MCF 10A (cell line): ENCODE data around the gene ARL3. TPM values are rescaled to one million over a fixed set of nuclear protein-coding genes. Genes with fewer than 3 reads are reported as not detected.

Source experiments
- BruUV-seq: library from RNA; stranded (reverse); fragments of 400-500 nt; replicated peaks from 2 replicates; lab custom pipeline; 2021; lab: Mats Ljungman, UMichigan
- CTCF ChIA-PET: fragments of 300-600 bp; sonication (Branson Sonifier 250); formaldehyde crosslinking; extraction: SDS; loops from one replicate; lab custom pipeline; 2021; ENCODE audit warnings: antibody characterized with exemption, inconsistent platforms; lab: Yijun Ruan, JAX
- POLR2A ChIA-PET: fragments of 300-600, 350-650 bp; sonication (Branson Sonifier 250); formaldehyde crosslinking; extraction: SDS; loops from one replicate; lab custom pipeline; 2020; ENCODE audit warnings: antibody characterized with exemption, inconsistent platforms; lab: Yijun Ruan, JAX
- DNase-seq: peaks from one replicate; pipeline ENCODE4 v3.0.0-alpha.2; 2018; ENCODE audit not compliant: unreplicated experiment
- H3K27ac Mint-ChIP-seq: one replicate; pipeline ENCODE4 v1.8.0; 2022; ENCODE audit warnings: mild to moderate bottlenecking, low read depth, mixed read lengths; ENCODE audit not compliant: unreplicated experiment
- H3K27me3 Mint-ChIP-seq: one replicate; pipeline ENCODE4 v1.8.0; 2022; ENCODE audit warnings: mixed read lengths; ENCODE audit not compliant: insufficient read depth, unreplicated experiment
- H3K36me3 Mint-ChIP-seq: one replicate; pipeline ENCODE4 v1.8.0; 2022; ENCODE audit warnings: mild to moderate bottlenecking, moderate library complexity, mixed read lengths; ENCODE audit not compliant: insufficient read depth, unreplicated experiment
- H3K4me1 Mint-ChIP-seq: one replicate; pipeline ENCODE4 v1.8.0; 2022; ENCODE audit warnings: mixed read lengths; ENCODE audit not compliant: insufficient read depth, unreplicated experiment
- H3K4me3 Mint-ChIP-seq: one replicate; pipeline ENCODE4 v1.8.0; 2022; ENCODE audit warnings: mild to moderate bottlenecking, moderate library complexity, mixed read lengths; ENCODE audit not compliant: unreplicated experiment
- H3K9me3 Mint-ChIP-seq: one replicate; pipeline ENCODE4 v1.8.0; 2022; ENCODE audit warnings: mixed read lengths; ENCODE audit not compliant: unreplicated experiment
- CTCF ChIP-seq: fragments of 200-600 bp; IDR thresholded peaks from one replicate; pipeline ENCODE4 v1.8.0; 2022; ENCODE audit warnings: antibody characterized with exemption, mild to moderate bottlenecking; ENCODE audit not compliant: unreplicated experiment
- intact Hi-C: fragments of 100-400 bp; cut with micrococcal nuclease; formaldehyde crosslinking; loops from 2 replicates; pipeline ENCODE4 v1.14.1; 2022
- total RNA-seq: library from RNA; stranded (reverse); gene quantifications from 2 replicates; pipeline ENCODE4 v1.2.3, GENCODE V29; 2022

The ARL3 gene
- total RNA-seq, 1 experiment from 2014 or later, result 6.8 TPM

GRCh38 chr10:102752266-102752930 is 38.2 kb upstream of the ARL3 start:
- H3K9me3 Mint-ChIP-seq, result no peaks in the 10 kb centered on the region
- H3K36me3 Mint-ChIP-seq, result peaks cover 23% of the 10 kb centered on the region
- ChIA-PET POLR2A (interaction anchor here (1.0 to 5.7 kb wide), 9 partner anchors 8 to 108 kb away, joined by 3 to 120 read pairs (median 7); partner anchors contain the start of genes TRIM8 and WBP1L), CTCF (interaction anchor here (0.6 to 5.0 kb wide), 28 partner anchors 9 to 582 kb away, joined by 3 to 71 read pairs (median 6); partner anchors contain the start of genes CYP17A1 and WBP1L)
- TF ChIP-seq CTCF, result no peak
- H3K4me3 Mint-ChIP-seq, result peak overlapping the region; percentile 27
- no peak for DNase-seq
- H3K4me1 Mint-ChIP-seq, result peaks cover 28% of the 10 kb centered on the region
- intact Hi-C loops, result loop anchor here (2.0 to 5.0 kb wide), 2 partner anchors 30 to 85 kb away; partner anchors contain the start of gene CYP17A1
- H3K27ac Mint-ChIP-seq, result peak overlapping the region; percentile 88
- no peaks in the 10 kb centered on the region for H3K27me3 Mint-ChIP-seq
- BruUV-seq, result no TSS peak

GRCh38 chr10:102745157-102745556 is 31.0 kb upstream of the ARL3 start:
- H3K9me3 Mint-ChIP-seq, result no peaks in the 10 kb centered on the region
- H3K27ac Mint-ChIP-seq, result no peak overlapping the region
- POLR2A ChIA-PET, result interaction anchor here (0.9 to 4.4 kb wide), 15 partner anchors 9 to 243 kb away, joined by 3 to 41 read pairs (median 14); partner anchors contain the start of genes ACTR1A, ARL3 and SFXN2
- peaks cover 31% of the 10 kb centered on the region for H3K36me3 Mint-ChIP-seq
- intact Hi-C loops, result no loop called here
- no TSS peak for BruUV-seq
- peak overlapping the region; percentile 91 for H3K4me3 Mint-ChIP-seq
- DNase-seq, result no peak
- peaks cover 24% of the 10 kb centered on the region for H3K4me1 Mint-ChIP-seq
- CTCF ChIA-PET, result interaction anchor here (0.6 to 0.8 kb wide), 2 partner anchors 31 to 1694 kb away, joined by 3 to 4 read pairs; no protein-coding TSS in a partner anchor
- TF ChIP-seq CTCF, result no peak
- no peaks in the 10 kb centered on the region for H3K27me3 Mint-ChIP-seq

- ChIA-PET POLR2A (interaction anchor here (0.7 to 4.4 kb wide), 19 partner anchors 9 to 312 kb away, joined by 3 to 41 read pairs (median 12); partner anchors contain the start of genes ACTR1A, ARL3, CNNM2 and CUEDC2), CTCF (interaction anchor here (0.6 to 2.2 kb wide), 4 partner anchors 9 to 1694 kb away, joined by 3 to 15 read pairs (median 4); no protein-coding TSS in a partner anchor)
- no peak for TF ChIP-seq CTCF
- Mint-ChIP-seq H3K27me3 (no peaks in the 10 kb centered on the region), H3K9me3 (no peaks in the 10 kb centered on the region), H3K27ac (peak overlapping the region; percentile 97), H3K4me3 (peak overlapping the region; percentile 91), H3K36me3 (peaks cover 31% of the 10 kb centered on the region), H3K4me1 (peaks cover 24% of the 10 kb centered on the region)
- intact Hi-C loops, result loop anchor here (5.0 kb wide), 1 partner anchor 38 kb away; no protein-coding TSS in a partner anchor
- no peak for DNase-seq
- BruUV-seq, result no TSS peak
These were observed 30.3 kb upstream of the ARL3 start for GRCh38 chr10:102744374-102745051.
